A673 (cell line): Measurements from ENCODE around the gene CTDSP1.

Source experiments
- EZH2 ChIP-seq: fragments of 200-600 bp; sonication (generic); IDR thresholded peaks from 2 replicates; pipeline ENCODE4 v1.6.1; 2017; ENCODE audit warnings: borderline replicate concordance, low read depth, mild to moderate bottlenecking, mixed read lengths, antibody characterized with exemption, low read length; ENCODE audit not compliant: poor library complexity, severe bottlenecking
- TF ChIP-seq, protein P1 (sequence below): fragments of 300-800, 200-600 bp; sonication (generic); conservative IDR thresholded peaks from 2 replicates; pipeline ENCODE4 v1.5.1; 2017; ENCODE audit warnings: low read depth, mild to moderate bottlenecking, antibody characterized with exemption, low read length, moderate library complexity, mixed read lengths

DNA sequence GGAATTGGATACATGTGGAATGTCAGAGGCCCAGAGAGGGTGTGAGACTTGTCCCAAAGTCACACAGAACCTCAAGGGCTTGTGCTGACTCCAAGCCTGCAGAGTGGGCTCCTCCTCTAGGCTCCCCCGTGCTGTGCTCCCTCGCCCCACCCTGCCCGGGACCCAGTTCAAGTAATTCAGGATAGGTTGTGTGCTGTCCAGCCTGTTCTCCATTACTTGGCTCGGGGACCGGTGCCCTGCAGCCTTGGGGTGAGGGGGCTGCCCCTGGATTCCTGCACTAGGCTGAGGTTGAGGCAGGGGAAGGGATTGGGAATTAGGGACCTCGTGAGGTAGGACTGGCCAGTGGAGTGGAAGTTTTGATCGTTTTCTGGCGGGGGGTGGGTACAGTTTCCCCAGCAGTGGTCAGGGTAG is 2.8 kb downstream of the CTDSP1 start:
- TF ChIP-seq, protein P1, sequence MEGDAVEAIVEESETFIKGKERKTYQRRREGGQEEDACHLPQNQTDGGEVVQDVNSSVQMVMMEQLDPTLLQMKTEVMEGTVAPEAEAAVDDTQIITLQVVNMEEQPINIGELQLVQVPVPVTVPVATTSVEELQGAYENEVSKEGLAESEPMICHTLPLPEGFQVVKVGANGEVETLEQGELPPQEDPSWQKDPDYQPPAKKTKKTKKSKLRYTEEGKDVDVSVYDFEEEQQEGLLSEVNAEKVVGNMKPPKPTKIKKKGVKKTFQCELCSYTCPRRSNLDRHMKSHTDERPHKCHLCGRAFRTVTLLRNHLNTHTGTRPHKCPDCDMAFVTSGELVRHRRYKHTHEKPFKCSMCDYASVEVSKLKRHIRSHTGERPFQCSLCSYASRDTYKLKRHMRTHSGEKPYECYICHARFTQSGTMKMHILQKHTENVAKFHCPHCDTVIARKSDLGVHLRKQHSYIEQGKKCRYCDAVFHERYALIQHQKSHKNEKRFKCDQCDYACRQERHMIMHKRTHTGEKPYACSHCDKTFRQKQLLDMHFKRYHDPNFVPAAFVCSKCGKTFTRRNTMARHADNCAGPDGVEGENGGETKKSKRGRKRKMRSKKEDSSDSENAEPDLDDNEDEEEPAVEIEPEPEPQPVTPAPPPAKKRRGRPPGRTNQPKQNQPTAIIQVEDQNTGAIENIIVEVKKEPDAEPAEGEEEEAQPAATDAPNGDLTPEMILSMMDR, result no peak
- no peak for TF ChIP-seq EZH2
